Activated gamma-delta T cell treated with Interleukin-2 at 50 U/mL for 16 hours (primary cell): ENCODE results near the gene CTTNBP2.

Source experiments
- DNase-seq: peaks from one replicate; pipeline ENCODE4 v3.0.0-alpha.2; 2020

The CTTNBP2 gene

GRCh38 chr7:117873310-117874190, at the start of gene CTTNBP2:
Gene CTTNBP2, minus strand, starts transcription at chr7:117873441. Its CDS starts 26 bp downstream, at chr7:117873415.
- DNase-seq: no peak

GRCh38 chr7:117916309-117916708, 43.1 kb upstream of the CTTNBP2 start:
- DNase-seq: no peak

GRCh38 chr7:117912421-117912820, 39.2 kb upstream of the CTTNBP2 start:
- DNase-seq: no peak

- no peak for DNase-seq
These were observed 35.0 kb upstream of the CTTNBP2 start for GRCh38 chr7:117908031-117908795.

GRCh38 chr7:117907049-117907640, 33.9 kb upstream of the CTTNBP2 start:
- DNase-seq: no peak

GRCh38 chr7:117902314-117902889, 29.2 kb upstream of the CTTNBP2 start:
- DNase-seq: no peak

- no peak for DNase-seq
These were observed 28.0 kb upstream of the CTTNBP2 start for GRCh38 chr7:117901089-117901797.

- DNase-seq: no peak
These were observed 23.1 kb upstream of the CTTNBP2 start for GRCh38 chr7:117896339-117896738.

GRCh38 chr7:117895276-117895675, 22.0 kb upstream of the CTTNBP2 start:
- DNase-seq: no peak

- no peak for DNase-seq
These were observed 20.8 kb upstream of the CTTNBP2 start for GRCh38 chr7:117894037-117894436.

GRCh38 chr7:117892821-117893220, 19.6 kb upstream of the CTTNBP2 start:
- DNase-seq: no peak

GRCh38 chr7:117889611-117890010, 16.4 kb upstream of the CTTNBP2 start:
- DNase-seq: no peak

GRCh38 chr7:117888627-117889026, 15.4 kb upstream of the CTTNBP2 start:
- no peak for DNase-seq

GRCh38 chr7:117882594-117882993, 9.4 kb upstream of the CTTNBP2 start:
- no peak for DNase-seq

- DNase-seq: no peak
These were observed 3.5 kb upstream of the CTTNBP2 start for GRCh38 chr7:117876761-117877160.

GRCh38 chr7:117875566-117875965, 2.3 kb upstream of the CTTNBP2 start:
- DNase-seq: no peak

- no peak for DNase-seq
These were observed 1.0 kb upstream of the CTTNBP2 start for GRCh38 chr7:117874191-117874700.

- DNase-seq: no peak
These were observed 506 bp downstream of the CTTNBP2 start for GRCh38 chr7:117872561-117873309.

GRCh38 chr7:117871778-117872538, 1.3 kb downstream of the CTTNBP2 start:
- DNase-seq: no peak

- DNase-seq: no peak
These were observed 1.9 kb downstream of the CTTNBP2 start for GRCh38 chr7:117871401-117871777.
